SK-N-SH (cell line): ENCODE results near the gene TULP4.

Source experiments
- CHD2 ChIP-seq: fragments of 150-350 bp; IDR thresholded peaks from 2 replicates; pipeline ENCODE4 v1.6.1; 2018; ENCODE audit warnings: low read length; ENCODE audit not compliant: partially characterized antibody
- CTCF ChIP-seq: fragments of 200-600 bp; sonication (generic); IDR thresholded peaks from 2 replicates; pipeline ENCODE4 v1.6.1; 2017; ENCODE audit warnings: antibody characterized with exemption, mild to moderate bottlenecking, moderate library complexity
- EZH2phosphoT487 ChIP-seq: fragments of 200-600 bp; sonication (generic); IDR thresholded peaks from 2 replicates; pipeline ENCODE4 v1.6.1; 2017; ENCODE audit warnings: low read depth, mixed run types, mild to moderate bottlenecking, antibody characterized with exemption, moderate library complexity, borderline replicate concordance
- FOSL2 ChIP-seq: IDR thresholded peaks from 2 replicates; pipeline ENCODE4 v1.4.0; 2012; ENCODE audit warnings: low read depth, mild to moderate bottlenecking, moderate library complexity, borderline replicate concordance
- GABPA ChIP-seq: IDR thresholded peaks from 2 replicates; pipeline ENCODE4 v1.4.0; 2012; ENCODE audit warnings: low read depth, mild to moderate bottlenecking
- GATA2 ChIP-seq: sonication (generic); formaldehyde crosslinking; IDR thresholded peaks from 2 replicates; pipeline ENCODE4 v1.5.0; 2020; ENCODE audit warnings: mild to moderate bottlenecking, missing genetic modification reagents
- MAX ChIP-seq: IDR thresholded peaks from 2 replicates; pipeline ENCODE4 v1.4.0; 2012; ENCODE audit warnings: low read depth
- NRF1 ChIP-seq: IDR thresholded peaks from 2 replicates; pipeline ENCODE4 v1.6.1; 2012; ENCODE audit warnings: low read depth, mild to moderate bottlenecking, low read length
- POLR2AphosphoS5 ChIP-seq: IDR thresholded peaks from 2 replicates; pipeline ENCODE4 v1.6.1; 2012; ENCODE audit warnings: low read depth, low read length
- RCOR1 ChIP-seq: fragments of 150-350 bp; IDR thresholded peaks from 2 replicates; pipeline ENCODE4 v1.6.1; 2017; ENCODE audit warnings: antibody characterized with exemption, low read length
- SIN3A ChIP-seq: IDR thresholded peaks from 2 replicates; pipeline ENCODE4 v1.6.1; 2012; ENCODE audit warnings: low read depth, mild to moderate bottlenecking, low read length, moderate library complexity, borderline replicate concordance
- TCF12 ChIP-seq: IDR thresholded peaks from 2 replicates; pipeline ENCODE4 v1.4.0; 2012
- USF2 ChIP-seq: fragments of 150-350 bp; IDR thresholded peaks from 2 replicates; pipeline ENCODE4 v1.6.1; 2017; ENCODE audit warnings: antibody characterized with exemption, low read length, low read depth, borderline replicate concordance

GRCh38 chr6:158408013-158408412 lies 95.7 kb downstream of the TULP4 start:
- no peak for TF ChIP-seq CTCF
- TF ChIP-seq CHD2, result no peak
- TF ChIP-seq USF2, result no peak
- no peak for TF ChIP-seq POLR2AphosphoS5
- TF ChIP-seq FOSL2, result no peak
- TF ChIP-seq TCF12, result no peak
- no peak for TF ChIP-seq RCOR1
- no peak for TF ChIP-seq MAX
- TF ChIP-seq EZH2phosphoT487, result no peak
- TF ChIP-seq GABPA, result no peak
- no peak for TF ChIP-seq GATA2 (CRISPR knock-in tag)
- no peak for TF ChIP-seq SIN3A
- TF ChIP-seq NRF1, result no peak
